ENCODE results near the gene MYO1F. TPM values are rescaled to one million over a fixed set of nuclear protein-coding genes. Genes with fewer than 3 reads are reported as not detected.

Gene MYO1F
- 0.17 to 0.35 TPM (median 0.24 TPM) in 5 replicates for total RNA-seq (2022; extraction: Qiagen RNA extraction; ENCODE audit: low read depth)

GRCh38 chr19:8577247-8577646 lies at the start of gene MYO1F:
MYO1F (minus strand) TSS chr19:8577442; CDS start chr19:8577309, 133 bp downstream.

GRCh38 chr19:8610041-8610935 lies 33.0 kb upstream of the MYO1F start, which contains the start of gene ADAMTS10:
ADAMTS10 (minus strand) TSS chr19:8610715; CDS start chr19:8605710, 5,005 bp downstream.

GRCh38 chr19:8513687-8514504 lies 63.3 kb downstream of the MYO1F start, which contains the start of gene ZNF414:
ZNF414 (minus strand) TSS chr19:8514167; CDS start chr19:8514046, 121 bp downstream.

Other genes with a start within 250 kb of the MYO1F start
- gene KANK3, start 234.2 kb downstream of the MYO1F start, total RNA-seq (2022; extraction: Qiagen RNA extraction; ENCODE audit: low read depth) = 2.3 to 4.3 TPM (median 3.5 TPM) in 5 replicates
- gene ANGPTL4, start 213.3 kb downstream of the MYO1F start, total RNA-seq (2022; extraction: Qiagen RNA extraction; ENCODE audit: low read depth) = 32.4 to 60.0 TPM (median 48.8 TPM) in 5 replicates
- 82.7 to 98.2 TPM (median 88.3 TPM) in 5 replicates for gene RAB11B, start 187.1 kb downstream of the MYO1F start, total RNA-seq (2022; extraction: Qiagen RNA extraction; ENCODE audit: low read depth)
- gene MARCHF2, start 164.1 kb downstream of the MYO1F start, total RNA-seq (2022; extraction: Qiagen RNA extraction; ENCODE audit: low read depth) = 13.4 to 18.0 TPM (median 15.8 TPM) in 5 replicates
- gene HNRNPM, start 132.5 kb downstream of the MYO1F start, total RNA-seq (2022; extraction: Qiagen RNA extraction; ENCODE audit: low read depth) = 227 to 297 TPM (median 240 TPM) in 5 replicates
- 0.08 to 0.29 TPM (median 0.11 TPM) in 4 of 5 replicates, not detected in the other for gene PRAM1, start 74.8 kb downstream of the MYO1F start, total RNA-seq (2022; extraction: Qiagen RNA extraction; ENCODE audit: low read depth)
- 16.0 to 18.5 TPM (median 17.7 TPM) in 5 replicates for gene ZNF414, start 63.3 kb downstream of the MYO1F start, total RNA-seq (2022; extraction: Qiagen RNA extraction; ENCODE audit: low read depth)
- 12.8 to 20.7 TPM (median 14.9 TPM) in 5 replicates for gene ADAMTS10, start 33.3 kb upstream of the MYO1F start, total RNA-seq (2022; extraction: Qiagen RNA extraction; ENCODE audit: low read depth)
- gene NFILZ, start 53.2 kb upstream of the MYO1F start, total RNA-seq (2022; extraction: Qiagen RNA extraction; ENCODE audit: low read depth) = not detected in 5 replicates
- not detected in 5 replicates for gene ACTL9, start 121.4 kb upstream of the MYO1F start, total RNA-seq (2022; extraction: Qiagen RNA extraction; ENCODE audit: low read depth)
- gene OR2Z1, start 144.2 kb upstream of the MYO1F start, total RNA-seq (2022; extraction: Qiagen RNA extraction; ENCODE audit: low read depth) = not detected in 5 replicates